SK-N-MC (cell line): ENCODE data around the gene MIA2.

Source experiments
- EZH2 ChIP-seq: fragments of 200-600 bp; sonication (generic); IDR thresholded peaks from one replicate; pipeline ENCODE4 v1.6.1; 2017; ENCODE audit warnings: antibody characterized with exemption
- FOXP2 ChIP-seq: optimal IDR thresholded peaks from 2 replicates; pipeline ENCODE3; 2011; ENCODE audit warnings: mild to moderate bottlenecking, moderate library complexity; ENCODE audit not compliant: insufficient read depth; ENCODE audit errors: extremely low read length, control extremely low read depth
- POLR2AphosphoS5 ChIP-seq: IDR thresholded peaks from 2 replicates; pipeline ENCODE4 v1.6.1; 2012; ENCODE audit warnings: mild to moderate bottlenecking, low read depth, low read length, borderline replicate concordance

- no peak for TF ChIP-seq EZH2
- no peak for TF ChIP-seq POLR2AphosphoS5
- TF ChIP-seq FOXP2 = no peak
Observed at GRCh38 chr14:39276579-39277114, 42.9 kb downstream of the MIA2 start.
